A673 (cell line): ENCODE results near the gene RNU1-4.
"Not testable (repeated sequence)": the region's sequence is repeated elsewhere in the genome, so short reads cannot be mapped to it uniquely, and the experiment has no call there.

Experiments used
- EZH2 ChIP-seq: fragments of 200-600 bp; sonication (generic); IDR thresholded peaks from 2 replicates; pipeline ENCODE4 v1.6.1; 2017; ENCODE audit warnings: borderline replicate concordance, low read depth, mild to moderate bottlenecking, mixed read lengths, antibody characterized with exemption, low read length; ENCODE audit not compliant: poor library complexity, severe bottlenecking
- TF ChIP-seq, protein P1 (sequence below): fragments of 300-800, 200-600 bp; sonication (generic); conservative IDR thresholded peaks from 2 replicates; pipeline ENCODE4 v1.5.1; 2017; ENCODE audit warnings: low read depth, mild to moderate bottlenecking, antibody characterized with exemption, low read length, moderate library complexity, mixed read lengths

DNA sequence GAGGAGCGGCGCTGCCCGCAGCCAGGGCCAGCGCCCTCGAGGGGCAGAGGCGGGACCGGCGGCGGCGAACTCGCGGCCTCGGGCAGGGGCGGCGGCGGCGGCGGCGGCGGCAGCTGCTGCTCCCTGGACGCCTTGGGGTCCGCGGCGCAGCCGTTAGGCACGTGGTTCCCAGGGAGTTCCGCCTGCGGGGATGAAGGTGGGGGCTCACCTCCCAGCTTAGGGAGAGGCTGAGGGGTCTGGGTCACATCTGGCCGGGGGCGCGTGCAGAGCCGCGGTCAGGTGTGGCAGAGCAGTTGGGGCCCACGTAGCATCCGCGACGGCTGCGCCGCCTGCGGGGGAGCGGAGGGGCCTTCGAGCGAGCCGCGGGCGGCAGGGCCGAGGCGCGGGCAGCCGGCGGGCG is 40.9 kb upstream of the RNU1-4 start:
- TF ChIP-seq, protein P1, sequence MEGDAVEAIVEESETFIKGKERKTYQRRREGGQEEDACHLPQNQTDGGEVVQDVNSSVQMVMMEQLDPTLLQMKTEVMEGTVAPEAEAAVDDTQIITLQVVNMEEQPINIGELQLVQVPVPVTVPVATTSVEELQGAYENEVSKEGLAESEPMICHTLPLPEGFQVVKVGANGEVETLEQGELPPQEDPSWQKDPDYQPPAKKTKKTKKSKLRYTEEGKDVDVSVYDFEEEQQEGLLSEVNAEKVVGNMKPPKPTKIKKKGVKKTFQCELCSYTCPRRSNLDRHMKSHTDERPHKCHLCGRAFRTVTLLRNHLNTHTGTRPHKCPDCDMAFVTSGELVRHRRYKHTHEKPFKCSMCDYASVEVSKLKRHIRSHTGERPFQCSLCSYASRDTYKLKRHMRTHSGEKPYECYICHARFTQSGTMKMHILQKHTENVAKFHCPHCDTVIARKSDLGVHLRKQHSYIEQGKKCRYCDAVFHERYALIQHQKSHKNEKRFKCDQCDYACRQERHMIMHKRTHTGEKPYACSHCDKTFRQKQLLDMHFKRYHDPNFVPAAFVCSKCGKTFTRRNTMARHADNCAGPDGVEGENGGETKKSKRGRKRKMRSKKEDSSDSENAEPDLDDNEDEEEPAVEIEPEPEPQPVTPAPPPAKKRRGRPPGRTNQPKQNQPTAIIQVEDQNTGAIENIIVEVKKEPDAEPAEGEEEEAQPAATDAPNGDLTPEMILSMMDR, result not testable (repeated sequence)
- TF ChIP-seq EZH2, result not testable (repeated sequence)
